GM19452 (cell line): ENCODE measurements around the gene POR.
"Not testable (repeated sequence)": the region's sequence is repeated elsewhere in the genome, so short reads cannot be mapped to it uniquely, and the experiment has no call there.

ENCODE experiments used
- ATAC-seq: cut with Tn5 transposase; IDR thresholded peaks from one replicate; pipeline ENCODE4 v1.9.1; 2021; ENCODE audit not compliant: unreplicated experiment

Gene POR

GRCh38 chr7:75884476-75884875 is 30.5 kb upstream of the POR start:
- no peak for ATAC-seq

GRCh38 chr7:75885036-75885435 is 29.9 kb upstream of the POR start:
- no peak for ATAC-seq

- ATAC-seq, result no peak
Observed at GRCh38 chr7:75887669-75888369, 27.1 kb upstream of the POR start.

GRCh38 chr7:75888464-75889222 is 26.3 kb upstream of the POR start:
- no peak for ATAC-seq

GRCh38 chr7:75889223-75889825 is 25.6 kb upstream of the POR start:
- ATAC-seq, result no peak

- ATAC-seq, result no peak
Observed at GRCh38 chr7:75889826-75890225, 25.1 kb upstream of the POR start.

- ATAC-seq, result not testable (repeated sequence)
Observed at GRCh38 chr7:75891237-75891636, 23.7 kb upstream of the POR start.

GRCh38 chr7:75891815-75892411 is 23.0 kb upstream of the POR start:
- no peak for ATAC-seq

- ATAC-seq, result no peak
Observed at GRCh38 chr7:75892634-75893272, 22.2 kb upstream of the POR start.

- no peak for ATAC-seq
Observed at GRCh38 chr7:75896803-75897327, 18.1 kb upstream of the POR start.

- no peak for ATAC-seq
Observed at GRCh38 chr7:75900617-75901315, 14.2 kb upstream of the POR start.

- no peak for ATAC-seq
Observed at GRCh38 chr7:75905785-75906604, 9.0 kb upstream of the POR start.

- no peak for ATAC-seq
Observed at GRCh38 chr7:75906991-75907667, 7.8 kb upstream of the POR start.

- ATAC-seq, result not testable (repeated sequence)
Observed at GRCh38 chr7:75907668-75908039, 7.3 kb upstream of the POR start.

GRCh38 chr7:75909521-75910132 is 5.3 kb upstream of the POR start:
- no peak for ATAC-seq

- ATAC-seq, result not testable (repeated sequence)
Observed at GRCh38 chr7:75911186-75911585, 3.8 kb upstream of the POR start.

- no peak for ATAC-seq
Observed at GRCh38 chr7:75913437-75913836, 1.5 kb upstream of the POR start.

- ATAC-seq, result no peak
Observed at GRCh38 chr7:75914169-75914654, 743 bp upstream of the POR start.
